ENCODE measurements around the gene MAEA. TPM values are rescaled to one million over a fixed set of nuclear protein-coding genes. Genes with fewer than 3 reads are reported as not detected.

The MAEA gene
- total and polyA plus RNA-seq, 4 donors: 20.9 to 33.9 (median 29.8) TPM

DNA sequence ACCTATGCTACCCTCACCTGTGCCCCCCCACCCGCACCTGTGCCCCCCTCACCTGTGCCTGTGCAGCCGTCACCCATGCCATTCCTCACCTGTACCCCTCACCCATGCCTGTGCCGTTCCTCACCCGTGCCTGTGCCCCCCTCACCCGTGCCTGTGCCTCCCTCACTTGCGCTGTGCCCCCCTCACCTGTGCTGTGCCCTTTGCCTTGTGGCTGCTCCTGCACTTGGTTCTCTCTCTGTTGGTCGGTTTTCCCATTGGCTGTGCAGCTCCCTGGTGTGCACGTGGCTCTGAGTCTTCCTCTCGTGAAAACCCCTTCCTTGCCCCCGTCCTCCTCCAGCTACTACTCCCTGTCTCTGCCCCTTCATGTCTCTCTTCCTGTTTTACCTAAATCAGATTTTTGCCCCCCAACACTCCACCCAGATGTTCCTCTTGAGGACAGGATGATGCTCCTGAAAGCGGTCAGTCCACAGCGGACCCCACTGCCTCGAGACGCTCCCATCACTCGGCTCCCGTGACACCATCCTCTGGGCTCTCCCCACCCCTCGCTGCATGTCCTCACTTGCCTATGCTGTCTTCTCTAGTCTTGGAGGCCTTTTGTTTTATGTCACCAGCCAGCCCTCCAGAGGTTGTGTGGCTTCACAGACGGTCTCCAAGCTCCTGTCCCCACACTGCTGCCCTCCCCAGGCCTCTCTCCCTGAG is 6.8 kb downstream of the MAEA start:
- WGBS: 93% methylated on average over 18 of the region's 18 CpGs
- Histone ChIP-seq H3K27me3 (ENCODE audit: control insufficient read depth in 4 of 4, insufficient read depth in 4 of 4, low read length in 3 of 4) (no peaks in the 10 kb centered on the region), H3K4me3 (ENCODE audit: low read depth in 1 of 3, low read length in 3 of 3) (no peak overlapping the region), H3K9ac (ENCODE audit: low read depth in 1 of 2, low read length in 2 of 2) (no peak overlapping the region), H3K36me3 (ENCODE audit: control insufficient read depth in 4 of 4, insufficient read depth in 3 of 4, low read depth in 1 of 4, low read length in 3 of 4) (peaks cover 3 to 16% (median 8%) of the 10 kb centered on the region in 4 donors), H3K27ac (ENCODE audit: low read depth in 1 of 2, low read length in 2 of 2) (no peak overlapping the region), H3K9me3 (ENCODE audit: control insufficient read depth in 4 of 4, low read length in 3 of 4) (no peaks in the 10 kb centered on the region), H3K4me1 (ENCODE audit: control insufficient read depth in 4 of 4, insufficient read depth in 4 of 4, low read length in 3 of 4) (peaks cover 8 to 25% (median 10%) of the 10 kb centered on the region in 4 donors)
- DNase-seq (ENCODE audit: low spot score): no peak
- TF ChIP-seq EGR1 (IDR thresholded peaks at IDR 0.05; ENCODE audit: low read depth in 2 of 2) (no peak), NR2F2 (IDR thresholded peaks at IDR 0.05) (no peak)

DNA sequence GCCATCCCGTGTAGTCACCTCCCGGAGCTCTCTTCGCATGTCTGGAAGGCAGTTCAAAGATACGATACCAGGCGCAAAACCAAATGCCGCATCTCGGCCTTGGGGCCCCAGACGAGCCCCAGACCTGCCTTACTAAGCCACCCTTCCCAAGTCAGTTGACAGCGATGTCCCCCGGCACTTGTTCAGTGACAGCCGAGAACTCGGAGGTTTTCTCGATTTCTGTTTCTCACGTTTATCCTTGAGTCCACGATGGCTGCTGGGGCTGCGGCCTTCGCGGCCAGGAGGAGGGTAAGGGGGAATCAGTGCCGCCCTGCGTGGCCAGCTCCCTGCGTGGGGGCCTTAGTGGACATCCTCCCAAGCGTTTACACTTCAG is 7.3 kb downstream of the MAEA start:
- TF ChIP-seq FOXA2 (IDR thresholded peaks at IDR 0.05) (no peak), TAF1 (conservative IDR thresholded peaks at IDR 0.05) (no peak), RXRA (IDR thresholded peaks at IDR 0.05) (no peak), HNF4A (conservative IDR thresholded peaks at IDR 0.05) (no peak), YY1 (IDR thresholded peaks at IDR 0.05) (no peak), JUND (IDR thresholded peaks at IDR 0.05) (no peak), SP1 (IDR thresholded peaks at IDR 0.05) (no peak), HNF4G (IDR thresholded peaks at IDR 0.05) (no peak), NR2F2 (IDR thresholded peaks at IDR 0.05) (no peak)
- TF ChIP-seq, protein P1, sequence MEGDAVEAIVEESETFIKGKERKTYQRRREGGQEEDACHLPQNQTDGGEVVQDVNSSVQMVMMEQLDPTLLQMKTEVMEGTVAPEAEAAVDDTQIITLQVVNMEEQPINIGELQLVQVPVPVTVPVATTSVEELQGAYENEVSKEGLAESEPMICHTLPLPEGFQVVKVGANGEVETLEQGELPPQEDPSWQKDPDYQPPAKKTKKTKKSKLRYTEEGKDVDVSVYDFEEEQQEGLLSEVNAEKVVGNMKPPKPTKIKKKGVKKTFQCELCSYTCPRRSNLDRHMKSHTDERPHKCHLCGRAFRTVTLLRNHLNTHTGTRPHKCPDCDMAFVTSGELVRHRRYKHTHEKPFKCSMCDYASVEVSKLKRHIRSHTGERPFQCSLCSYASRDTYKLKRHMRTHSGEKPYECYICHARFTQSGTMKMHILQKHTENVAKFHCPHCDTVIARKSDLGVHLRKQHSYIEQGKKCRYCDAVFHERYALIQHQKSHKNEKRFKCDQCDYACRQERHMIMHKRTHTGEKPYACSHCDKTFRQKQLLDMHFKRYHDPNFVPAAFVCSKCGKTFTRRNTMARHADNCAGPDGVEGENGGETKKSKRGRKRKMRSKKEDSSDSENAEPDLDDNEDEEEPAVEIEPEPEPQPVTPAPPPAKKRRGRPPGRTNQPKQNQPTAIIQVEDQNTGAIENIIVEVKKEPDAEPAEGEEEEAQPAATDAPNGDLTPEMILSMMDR (IDR thresholded peaks at IDR 0.05; ENCODE audit: low read depth, low read length, missing input control): no peak
- TF ChIP-seq, protein P2, sequence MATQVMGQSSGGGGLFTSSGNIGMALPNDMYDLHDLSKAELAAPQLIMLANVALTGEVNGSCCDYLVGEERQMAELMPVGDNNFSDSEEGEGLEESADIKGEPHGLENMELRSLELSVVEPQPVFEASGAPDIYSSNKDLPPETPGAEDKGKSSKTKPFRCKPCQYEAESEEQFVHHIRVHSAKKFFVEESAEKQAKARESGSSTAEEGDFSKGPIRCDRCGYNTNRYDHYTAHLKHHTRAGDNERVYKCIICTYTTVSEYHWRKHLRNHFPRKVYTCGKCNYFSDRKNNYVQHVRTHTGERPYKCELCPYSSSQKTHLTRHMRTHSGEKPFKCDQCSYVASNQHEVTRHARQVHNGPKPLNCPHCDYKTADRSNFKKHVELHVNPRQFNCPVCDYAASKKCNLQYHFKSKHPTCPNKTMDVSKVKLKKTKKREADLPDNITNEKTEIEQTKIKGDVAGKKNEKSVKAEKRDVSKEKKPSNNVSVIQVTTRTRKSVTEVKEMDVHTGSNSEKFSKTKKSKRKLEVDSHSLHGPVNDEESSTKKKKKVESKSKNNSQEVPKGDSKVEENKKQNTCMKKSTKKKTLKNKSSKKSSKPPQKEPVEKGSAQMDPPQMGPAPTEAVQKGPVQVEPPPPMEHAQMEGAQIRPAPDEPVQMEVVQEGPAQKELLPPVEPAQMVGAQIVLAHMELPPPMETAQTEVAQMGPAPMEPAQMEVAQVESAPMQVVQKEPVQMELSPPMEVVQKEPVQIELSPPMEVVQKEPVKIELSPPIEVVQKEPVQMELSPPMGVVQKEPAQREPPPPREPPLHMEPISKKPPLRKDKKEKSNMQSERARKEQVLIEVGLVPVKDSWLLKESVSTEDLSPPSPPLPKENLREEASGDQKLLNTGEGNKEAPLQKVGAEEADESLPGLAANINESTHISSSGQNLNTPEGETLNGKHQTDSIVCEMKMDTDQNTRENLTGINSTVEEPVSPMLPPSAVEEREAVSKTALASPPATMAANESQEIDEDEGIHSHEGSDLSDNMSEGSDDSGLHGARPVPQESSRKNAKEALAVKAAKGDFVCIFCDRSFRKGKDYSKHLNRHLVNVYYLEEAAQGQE (IDR thresholded peaks at IDR 0.05): no peak
- TF ChIP-seq, protein P3, sequence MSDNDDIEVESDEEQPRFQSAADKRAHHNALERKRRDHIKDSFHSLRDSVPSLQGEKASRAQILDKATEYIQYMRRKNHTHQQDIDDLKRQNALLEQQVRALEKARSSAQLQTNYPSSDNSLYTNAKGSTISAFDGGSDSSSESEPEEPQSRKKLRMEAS (IDR thresholded peaks at IDR 0.05): no peak
- TF ChIP-seq, protein P4, sequence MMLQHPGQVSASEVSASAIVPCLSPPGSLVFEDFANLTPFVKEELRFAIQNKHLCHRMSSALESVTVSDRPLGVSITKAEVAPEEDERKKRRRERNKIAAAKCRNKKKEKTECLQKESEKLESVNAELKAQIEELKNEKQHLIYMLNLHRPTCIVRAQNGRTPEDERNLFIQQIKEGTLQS (IDR thresholded peaks at IDR 0.05): no peak
- 94% methylated on average over 22 of the region's 22 CpGs for WGBS
- H3K4me1 ChIP-seq (ENCODE audit: control insufficient read depth in 4 of 4, insufficient read depth in 4 of 4, low read length in 3 of 4): peaks cover 5 to 20% (median 6%) of the 10 kb centered on the region in 4 donors
- no peaks in the 10 kb centered on the region for H3K27me3 ChIP-seq (ENCODE audit: control insufficient read depth in 4 of 4, insufficient read depth in 4 of 4, low read length in 3 of 4)
- peaks cover 2 to 16% (median 8%) of the 10 kb centered on the region in 4 donors for H3K36me3 ChIP-seq (ENCODE audit: control insufficient read depth in 4 of 4, insufficient read depth in 3 of 4, low read depth in 1 of 4, low read length in 3 of 4)
- no peak overlapping the region for H3K4me3 ChIP-seq (ENCODE audit: low read depth in 1 of 3, low read length in 3 of 3)
- DNase-seq (ENCODE audit: low spot score): no peak
- H3K9ac ChIP-seq (ENCODE audit: low read depth in 1 of 2, low read length in 2 of 2): no peak overlapping the region
- no peak overlapping the region for H3K27ac ChIP-seq (ENCODE audit: low read depth in 1 of 2, low read length in 2 of 2)
- H3K9me3 ChIP-seq (ENCODE audit: control insufficient read depth in 4 of 4, low read length in 3 of 4): no peaks in the 10 kb centered on the region

All from liver (tissue), 9 donors.